ENCODE data around the gene ANKRD52.
A peak's percentile ranks its signal among the peaks of the same experiment; 100 is the strongest.
"Not testable (repeated sequence)": the region's sequence is repeated elsewhere in the genome, so short reads cannot be mapped to it uniquely, and the experiment has no call there.

The ANKRD52 gene

DNA sequence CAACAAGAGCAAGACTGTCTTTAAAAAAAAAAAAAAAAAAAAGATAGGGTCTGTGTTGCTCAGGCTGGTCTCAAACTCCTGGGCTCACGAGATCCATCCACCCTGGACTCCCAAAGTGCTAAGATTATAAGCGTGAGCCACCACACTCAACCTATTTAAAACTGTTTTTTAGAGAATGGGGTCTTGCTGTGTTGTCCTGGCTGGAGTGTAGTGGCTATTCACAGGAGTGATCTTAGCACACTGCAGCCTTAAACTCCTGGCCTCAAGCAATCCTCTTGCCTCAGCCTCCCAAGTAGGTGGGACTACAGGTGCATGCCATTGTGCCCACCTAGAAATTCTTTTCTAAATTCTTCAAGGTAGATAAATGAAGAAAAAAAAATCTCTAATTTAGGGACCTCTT, 16.1 kb upstream of the ANKRD52 start:
- no peak for DNase-seq (ENCODE audit: low read depth in 1 of 2, low spot score in 1 of 2)

DNA sequence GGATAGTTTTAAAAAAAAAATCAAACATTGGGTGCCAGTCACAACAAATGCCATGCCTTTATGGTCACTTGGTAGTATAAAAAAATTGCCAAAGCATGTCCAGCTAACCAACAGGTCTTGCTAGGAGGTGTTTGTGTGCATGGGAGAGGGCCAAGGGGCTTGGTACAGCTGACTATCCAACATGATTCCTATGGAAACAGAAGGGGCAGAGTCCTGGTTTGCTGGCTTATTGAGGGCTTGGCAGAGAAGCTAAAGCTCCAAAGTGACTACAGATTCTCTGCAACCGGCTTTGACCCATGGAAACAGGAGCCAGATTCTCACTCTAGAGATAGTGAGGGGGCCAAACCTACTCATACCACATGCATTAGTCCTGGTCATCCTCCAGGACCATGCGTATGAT, 14.3 kb upstream of the ANKRD52 start:
- not testable (repeated sequence) for DNase-seq (ENCODE audit: low read depth in 1 of 2, low spot score in 1 of 2)

DNA sequence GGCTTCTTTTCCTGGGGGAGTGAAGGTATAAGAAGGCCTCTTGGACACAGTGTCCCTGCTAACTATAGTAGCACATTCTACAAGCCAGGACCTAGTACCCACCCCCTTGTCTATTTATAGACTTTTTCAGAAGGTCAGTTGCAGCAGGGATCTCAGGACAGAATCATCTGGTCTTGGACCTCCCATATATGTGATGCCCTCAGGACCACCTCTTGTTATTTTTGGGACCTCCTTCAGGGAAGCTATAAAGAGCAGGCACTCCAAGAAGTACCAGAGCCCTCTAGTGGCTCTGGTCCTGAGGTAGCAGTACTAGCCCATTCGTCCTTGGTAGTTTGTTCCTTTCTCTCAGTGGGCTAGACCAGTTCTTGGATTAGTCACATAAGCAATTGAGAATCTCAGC, 12.8 kb upstream of the ANKRD52 start:
- no peak for DNase-seq (ENCODE audit: low read depth in 1 of 2, low spot score in 1 of 2)

DNA sequence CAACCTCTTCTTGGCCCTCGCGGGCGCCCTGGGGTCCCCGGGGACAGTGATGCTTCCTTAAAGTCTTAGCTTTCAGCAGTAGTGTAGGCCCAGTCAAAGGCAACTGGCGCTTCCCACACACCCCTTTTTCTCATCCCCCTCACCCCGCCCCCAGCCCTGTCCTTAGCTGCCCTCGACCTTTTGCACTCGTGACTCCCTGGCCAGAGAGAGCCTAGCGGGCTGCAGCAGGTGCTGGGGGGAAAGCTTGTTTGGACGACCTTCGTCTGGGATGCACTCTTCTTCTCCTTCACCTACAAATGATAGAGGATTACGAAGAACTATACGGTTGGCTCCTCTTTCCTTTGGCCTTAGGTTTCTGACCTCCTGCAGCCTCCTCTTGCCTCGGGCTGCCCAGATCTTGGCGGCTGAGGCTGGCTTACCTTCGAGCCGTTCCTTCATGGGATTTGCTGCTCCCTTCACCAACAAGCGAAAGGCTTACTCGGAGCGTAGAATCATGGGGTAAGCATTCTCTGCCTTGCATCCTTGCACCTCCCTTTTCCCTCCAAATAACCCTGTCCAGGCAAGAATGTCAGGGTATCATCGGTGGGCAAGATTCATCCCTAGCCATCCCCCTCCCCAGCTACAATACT, 9.4 kb upstream of the ANKRD52 start:
- no peak for DNase-seq (ENCODE audit: low read depth in 1 of 2, low spot score in 1 of 2)

DNA sequence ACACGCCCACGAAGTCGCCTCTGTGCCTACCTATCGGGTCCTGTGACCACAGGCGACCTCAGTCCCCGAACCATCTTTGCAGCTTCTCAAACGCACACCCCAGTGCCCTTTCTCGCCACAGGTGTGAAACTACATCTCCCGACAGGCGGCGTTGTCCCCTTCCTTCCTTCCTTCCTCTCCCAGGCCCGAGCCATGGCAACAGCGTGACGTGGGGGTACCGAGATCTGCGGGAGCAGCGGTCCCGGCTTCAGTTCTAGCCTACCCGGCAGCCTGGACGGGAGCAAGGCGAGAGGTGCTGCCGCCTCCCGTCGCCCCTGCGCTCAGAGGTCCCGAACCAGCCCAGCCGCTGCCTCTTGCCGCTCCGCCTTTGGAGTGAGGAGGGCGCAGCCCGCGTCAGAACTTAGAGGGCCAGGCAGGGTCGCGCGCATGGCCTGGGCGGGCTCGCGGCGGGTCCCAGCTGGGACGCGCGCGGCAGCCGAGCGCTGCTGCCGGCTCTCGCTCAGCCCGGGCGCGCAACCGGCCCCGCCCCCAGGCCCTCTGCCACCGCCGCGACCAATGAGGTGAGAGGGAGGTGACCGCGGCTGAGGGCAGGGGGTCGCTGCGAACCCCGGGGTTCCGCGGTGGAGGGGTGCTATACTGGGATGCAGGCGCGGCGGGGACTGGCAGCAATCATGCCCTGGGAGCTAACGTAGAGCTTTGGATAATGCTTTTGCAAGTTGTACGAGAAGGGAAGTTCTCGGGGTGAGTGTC, 8.7 kb upstream of the ANKRD52 start, which contains the start of gene COQ10A:
TSS of gene COQ10A (plus strand) at position 250 of the 750 bp plus-strand sequence. CDS start at position 427, 177 bp downstream.
- peak; percentile 66 to 84 for DNase-seq (ENCODE audit: low read depth in 1 of 2, low spot score in 1 of 2)

DNA sequence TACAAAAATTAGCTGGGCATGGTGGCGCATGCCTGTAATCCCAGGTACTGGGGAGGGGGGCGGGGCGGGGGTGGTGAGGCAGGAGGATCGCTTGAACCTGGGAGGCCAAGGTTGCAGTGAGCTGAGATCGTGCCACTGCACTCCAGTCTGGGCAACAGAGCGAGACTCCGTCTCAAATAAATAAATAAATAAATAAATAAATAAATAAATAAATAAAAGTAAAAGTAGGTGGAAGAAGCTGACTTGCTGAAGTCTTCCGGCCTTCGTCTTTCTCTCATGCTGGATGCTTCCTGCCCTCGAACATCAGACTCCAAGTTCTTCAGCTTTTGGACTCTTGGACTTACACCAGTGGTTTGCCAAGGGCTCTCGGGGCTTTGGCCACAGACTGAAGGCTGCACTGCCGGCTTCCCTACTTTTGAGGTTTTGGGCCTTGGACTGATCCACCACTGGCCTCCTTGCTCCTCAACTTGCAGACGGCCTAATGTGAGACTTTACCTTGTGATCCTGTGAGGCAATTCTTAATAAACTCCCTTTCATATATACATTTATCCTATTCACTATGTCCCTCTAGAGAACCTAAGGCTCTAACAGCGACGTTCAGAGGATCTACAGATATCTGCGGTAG, 8.0 kb upstream of the ANKRD52 start:
- DNase-seq (ENCODE audit: low read depth in 1 of 2, low spot score in 1 of 2) = not testable (repeated sequence)

DNA sequence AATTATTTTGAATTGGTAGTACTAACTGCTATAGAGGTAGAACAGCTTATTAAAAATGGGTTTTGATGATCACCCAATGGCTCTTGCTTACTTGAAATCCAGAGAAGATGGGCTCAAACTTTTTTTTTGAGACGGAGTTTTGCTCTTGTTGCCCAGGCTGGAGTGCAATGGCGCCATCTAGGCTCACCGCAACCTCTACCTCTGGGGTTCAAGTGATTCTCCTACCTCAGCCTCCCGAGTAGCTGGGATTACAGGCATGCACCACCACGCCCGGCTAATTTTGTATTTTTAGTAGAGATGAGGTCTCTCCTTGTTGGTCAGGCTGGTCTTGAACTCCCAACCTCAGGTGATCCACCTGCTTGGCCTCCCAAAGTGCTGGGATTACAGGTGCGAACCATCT, 4.8 kb upstream of the ANKRD52 start:
- not testable (repeated sequence) for DNase-seq (ENCODE audit: low read depth in 1 of 2, low spot score in 1 of 2)

DNA sequence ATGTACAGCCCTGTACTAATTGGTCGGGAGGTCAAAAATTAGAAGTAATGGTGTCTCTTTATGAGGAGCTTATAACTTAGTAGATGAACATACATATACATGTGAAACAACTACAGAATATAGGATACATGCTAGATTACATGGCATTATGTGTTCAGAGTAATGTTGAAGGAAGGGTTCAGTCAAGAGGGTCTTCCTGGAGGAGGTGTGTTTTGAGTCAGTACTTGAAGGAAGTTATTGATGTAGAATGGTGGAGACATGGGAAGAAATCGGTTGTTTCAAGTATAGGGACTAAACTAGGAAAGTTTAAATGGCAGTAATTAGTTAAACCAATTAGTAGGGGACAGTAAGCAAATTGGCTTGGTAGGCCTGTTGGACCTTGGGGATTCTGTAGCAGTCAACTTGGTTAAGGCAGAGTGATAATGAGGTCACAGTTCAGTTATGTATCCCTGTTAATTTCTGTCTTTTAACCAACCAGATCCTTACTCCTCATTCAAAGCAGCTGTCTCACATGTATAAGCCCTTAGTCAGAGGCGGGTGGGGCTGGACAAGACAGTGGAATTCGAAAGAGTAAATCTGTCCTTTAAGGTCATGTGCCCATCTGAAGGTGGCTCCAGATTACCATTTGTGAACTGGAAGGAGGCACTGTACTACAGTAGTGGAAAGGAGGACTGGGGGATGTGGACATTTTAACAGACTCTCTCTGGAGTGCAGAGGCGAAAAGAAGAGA, 3.5 kb upstream of the ANKRD52 start:
- DNase-seq (ENCODE audit: low read depth in 1 of 2, low spot score in 1 of 2) = no peak

DNA sequence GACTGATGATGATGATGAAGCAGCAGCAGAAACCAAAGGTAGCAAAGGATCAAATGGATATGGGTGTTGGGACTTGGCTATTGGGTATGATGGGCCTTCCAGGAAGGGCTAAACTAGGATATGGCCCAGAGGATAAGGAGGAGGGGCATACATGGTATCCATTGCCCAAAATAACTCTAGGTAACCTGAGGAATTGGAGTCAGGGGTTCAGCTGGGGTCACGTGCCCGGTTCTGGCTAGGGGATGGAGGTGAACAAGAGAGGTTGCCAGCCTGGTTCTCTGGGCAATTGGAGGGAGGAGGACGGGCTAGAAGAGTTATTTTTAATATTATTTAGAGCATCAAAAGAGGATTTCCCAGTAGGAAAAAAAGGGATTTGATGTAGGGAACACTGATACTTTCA, 2.7 kb upstream of the ANKRD52 start:
- no peak for DNase-seq (ENCODE audit: low read depth in 1 of 2, low spot score in 1 of 2)

DNA sequence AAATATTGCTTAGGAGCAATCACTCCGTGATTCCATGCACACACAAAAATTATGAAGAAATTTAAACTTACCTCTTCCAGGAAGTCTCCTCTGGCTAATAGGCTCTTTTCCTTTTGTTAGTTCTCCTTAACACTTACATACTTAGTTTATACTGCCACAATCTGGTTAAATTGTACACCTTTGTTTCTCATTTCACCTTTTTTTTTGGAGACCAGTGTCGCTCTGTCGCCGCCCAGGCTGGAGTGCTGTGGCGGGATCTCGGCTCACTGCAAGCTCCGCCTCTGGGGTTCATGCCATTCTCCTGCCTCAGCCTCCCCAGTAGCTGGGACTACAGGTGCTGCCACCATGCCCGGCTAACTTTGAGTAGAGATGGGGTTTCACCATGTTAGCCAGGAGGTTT, 2.2 kb upstream of the ANKRD52 start:
- DNase-seq (ENCODE audit: low read depth in 1 of 2, low spot score in 1 of 2) = no peak

DNA sequence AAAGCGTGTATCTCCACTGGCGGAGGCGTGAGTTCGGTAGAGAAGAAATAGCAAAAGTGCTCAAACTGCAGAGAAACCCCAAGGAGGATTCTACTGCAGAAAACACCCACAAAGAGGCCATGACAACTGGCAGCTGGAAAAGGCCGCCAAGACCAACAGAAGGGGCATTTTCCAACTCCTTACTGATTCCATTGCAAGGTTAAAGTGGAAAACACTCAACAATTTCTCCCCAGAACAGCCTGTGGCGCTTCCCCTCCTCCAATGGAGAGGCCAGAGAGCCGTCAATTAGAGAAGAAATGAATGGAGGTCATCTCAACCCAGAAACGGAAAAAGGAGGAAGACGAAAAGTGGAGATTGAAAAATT, 618 bp upstream of the ANKRD52 start:
- no peak for DNase-seq (ENCODE audit: low read depth in 1 of 2, low spot score in 1 of 2)

DNA sequence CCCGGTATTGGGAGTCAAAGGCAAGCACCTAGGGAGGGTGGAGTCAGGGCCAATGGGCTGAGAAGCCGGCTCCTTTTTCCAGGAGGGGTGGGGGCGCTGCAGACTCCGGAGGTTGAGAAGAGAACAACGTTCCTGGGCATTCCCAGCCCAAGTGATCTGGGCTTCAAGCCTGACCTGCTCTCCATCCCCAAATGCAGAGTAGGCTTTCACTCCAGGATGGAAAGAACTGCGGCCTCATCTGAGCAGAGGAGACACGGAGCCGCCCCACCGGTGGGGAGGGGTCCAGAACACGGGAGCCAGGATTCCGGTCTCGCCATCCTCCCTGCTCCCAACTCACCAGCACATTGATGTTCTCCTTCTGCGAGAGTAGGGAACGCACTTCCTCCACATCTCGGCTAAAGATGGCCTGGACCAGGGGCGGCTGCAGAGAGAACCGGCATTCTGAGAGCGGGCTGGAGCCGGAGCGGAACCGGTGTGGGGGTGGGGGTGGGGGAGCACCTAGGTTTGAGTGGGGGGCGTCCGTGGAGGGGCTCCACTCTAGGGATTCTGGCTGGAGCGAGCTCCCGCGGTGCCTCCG, 605 bp downstream of the ANKRD52 start:
- no peak for DNase-seq (ENCODE audit: low read depth in 1 of 2, low spot score in 1 of 2)

DNA sequence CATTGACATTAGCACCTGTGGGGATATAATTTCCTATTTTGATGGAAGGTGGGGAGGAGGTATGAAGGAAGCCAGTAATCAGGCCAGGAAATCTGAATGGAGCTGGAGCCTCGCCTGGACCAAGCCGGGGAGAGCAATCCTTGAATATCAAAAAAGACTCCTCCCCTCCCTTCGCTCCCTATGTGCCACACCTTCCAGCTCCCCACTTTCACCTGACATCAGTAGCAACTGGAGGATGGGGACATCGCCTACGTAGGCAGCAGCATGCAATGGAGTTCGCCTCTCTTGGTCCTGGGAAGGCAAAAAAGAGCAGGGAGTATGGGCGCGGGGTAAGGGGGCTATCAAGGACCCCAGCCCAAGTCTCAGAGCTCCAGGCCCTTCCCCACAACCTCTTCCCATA, 1.1 kb downstream of the ANKRD52 start:
- no peak for DNase-seq (ENCODE audit: low read depth in 1 of 2, low spot score in 1 of 2)

DNA sequence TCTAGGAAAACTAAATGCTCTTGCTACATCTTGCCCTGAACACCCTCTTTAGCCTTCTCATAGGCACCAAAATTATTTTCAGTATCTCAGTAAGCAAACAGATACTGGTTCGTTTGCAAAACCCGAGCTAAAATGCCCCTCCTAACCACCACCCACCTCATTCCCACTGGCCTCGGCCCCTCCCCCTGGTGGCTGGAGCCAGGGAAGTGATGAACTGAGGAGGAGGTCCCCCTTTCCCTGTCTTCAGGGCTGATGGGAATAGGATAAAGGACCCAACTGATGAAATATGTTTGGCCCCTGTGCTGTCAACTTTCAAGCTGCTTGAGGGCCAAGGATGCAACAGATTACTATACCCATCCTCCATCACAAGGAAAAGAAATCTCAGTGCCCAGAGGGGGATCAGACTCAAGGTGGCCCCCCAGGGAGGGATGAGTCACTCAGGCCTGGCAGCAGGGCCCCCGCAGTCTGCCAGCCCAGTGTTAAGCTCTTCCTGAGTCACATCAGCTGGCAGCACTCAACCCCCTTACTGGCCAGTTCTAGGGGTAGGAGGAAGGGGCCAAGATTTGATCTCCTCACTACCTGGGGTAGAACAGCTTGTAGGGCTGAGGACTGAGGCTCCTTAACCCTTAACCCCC, 1.7 kb downstream of the ANKRD52 start:
- no peak for DNase-seq (ENCODE audit: low read depth in 1 of 2, low spot score in 1 of 2)

DNA sequence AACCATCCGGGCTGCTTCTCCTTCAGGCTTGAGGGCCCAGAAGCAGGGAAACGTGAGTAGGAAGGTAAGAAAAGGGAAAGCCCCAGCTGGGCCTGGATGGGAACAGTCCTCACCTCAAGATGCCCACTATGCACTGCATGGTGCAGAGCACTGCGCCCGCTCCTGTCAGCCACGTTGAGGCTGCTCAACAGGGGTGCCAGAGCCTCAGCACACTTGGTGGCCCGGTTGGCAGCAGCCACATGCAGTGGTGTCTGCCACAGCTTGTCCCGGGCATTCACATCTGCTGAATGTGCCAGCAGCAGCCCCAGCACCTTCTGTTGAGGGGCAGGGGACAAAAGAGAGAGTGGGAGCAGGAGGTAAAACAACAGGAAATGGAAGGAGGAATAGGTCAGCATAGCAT, 2.5 kb downstream of the ANKRD52 start:
- no peak for DNase-seq (ENCODE audit: low read depth in 1 of 2, low spot score in 1 of 2)

DNA sequence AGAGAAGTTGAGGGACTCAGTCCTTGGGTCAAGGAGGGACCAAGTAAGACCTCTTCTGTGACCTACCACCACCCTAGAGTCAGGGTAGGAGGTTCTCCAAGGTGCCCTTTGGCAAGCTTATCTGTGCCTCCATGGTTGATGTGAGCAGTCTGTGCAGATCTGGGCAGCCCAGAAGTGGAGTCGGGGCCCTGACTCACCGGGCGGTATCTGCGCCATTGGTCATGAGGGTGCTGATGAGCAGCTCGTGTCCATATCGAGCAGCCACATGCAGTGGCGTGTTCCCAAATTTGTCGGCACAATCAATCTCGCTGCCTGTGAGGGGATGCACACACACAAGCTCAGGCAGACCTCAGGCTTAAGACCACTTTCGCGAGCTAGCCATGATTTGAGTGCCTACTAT, 5.1 kb downstream of the ANKRD52 start:
- no peak for DNase-seq (ENCODE audit: low read depth in 1 of 2, low spot score in 1 of 2)

DNA sequence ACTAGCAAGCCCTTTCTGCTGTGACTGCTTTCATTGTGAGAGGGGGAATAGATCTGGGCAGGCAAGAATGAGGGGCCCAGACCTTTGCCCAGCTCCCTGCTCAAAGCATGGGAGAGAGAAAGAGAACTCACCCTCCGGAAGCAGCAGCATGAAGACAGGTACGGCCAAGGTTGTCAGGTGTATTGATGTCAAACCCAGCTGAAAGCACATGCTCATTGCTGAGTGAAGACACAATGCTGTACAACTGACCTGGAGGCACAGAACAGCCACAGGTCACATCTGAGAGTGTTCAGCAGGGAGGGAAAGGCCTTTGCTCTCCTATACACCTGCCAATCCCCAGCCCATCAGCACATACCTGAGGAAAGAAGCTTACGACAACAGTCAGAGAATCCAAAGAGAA, 5.5 kb downstream of the ANKRD52 start:
- no peak for DNase-seq (ENCODE audit: low read depth in 1 of 2, low spot score in 1 of 2)

DNA sequence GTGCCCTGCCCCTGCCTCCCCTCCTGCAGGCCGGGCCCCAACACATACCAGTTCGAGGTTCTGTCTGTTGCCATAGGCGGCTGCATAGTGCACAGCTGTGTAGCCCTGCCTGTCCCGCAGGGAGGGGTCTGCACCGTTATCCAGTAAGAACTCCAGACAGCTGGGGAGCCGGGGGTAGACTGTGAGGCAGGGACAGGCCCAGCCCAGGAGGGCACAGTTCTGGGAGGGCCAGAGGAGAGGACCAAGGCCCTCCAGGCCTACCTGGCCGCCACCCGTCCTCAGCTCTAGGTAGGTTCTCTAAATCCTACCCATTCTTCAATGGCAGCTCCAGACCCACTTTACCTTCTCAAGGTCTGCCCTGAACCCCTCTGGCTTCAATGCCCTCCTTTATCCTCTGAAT, 9.5 kb downstream of the ANKRD52 start:
- no peak for DNase-seq (ENCODE audit: low read depth in 1 of 2, low spot score in 1 of 2)

DNA sequence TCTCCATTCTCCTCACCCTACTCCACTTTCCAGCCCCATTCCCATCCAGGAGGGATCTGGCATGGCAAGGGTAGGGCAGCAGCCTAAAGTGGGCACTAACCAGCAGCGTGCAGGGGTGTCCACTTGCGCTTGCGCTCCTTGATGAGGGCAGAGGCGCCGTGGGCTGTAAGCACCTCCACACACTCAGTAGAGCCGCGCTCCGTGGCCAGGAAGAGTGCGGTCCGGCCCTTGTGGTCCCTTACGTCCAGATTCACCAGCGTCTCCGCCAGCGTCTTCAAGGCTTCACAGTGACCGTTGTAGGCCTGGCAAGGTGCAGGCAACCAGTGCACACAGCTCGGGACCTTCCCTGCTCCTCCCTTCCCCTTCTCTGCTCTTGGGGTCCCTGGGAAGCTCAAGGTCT, 10.3 kb downstream of the ANKRD52 start:
- DNase-seq (ENCODE audit: low read depth in 1 of 2, low spot score in 1 of 2) = no peak

DNA sequence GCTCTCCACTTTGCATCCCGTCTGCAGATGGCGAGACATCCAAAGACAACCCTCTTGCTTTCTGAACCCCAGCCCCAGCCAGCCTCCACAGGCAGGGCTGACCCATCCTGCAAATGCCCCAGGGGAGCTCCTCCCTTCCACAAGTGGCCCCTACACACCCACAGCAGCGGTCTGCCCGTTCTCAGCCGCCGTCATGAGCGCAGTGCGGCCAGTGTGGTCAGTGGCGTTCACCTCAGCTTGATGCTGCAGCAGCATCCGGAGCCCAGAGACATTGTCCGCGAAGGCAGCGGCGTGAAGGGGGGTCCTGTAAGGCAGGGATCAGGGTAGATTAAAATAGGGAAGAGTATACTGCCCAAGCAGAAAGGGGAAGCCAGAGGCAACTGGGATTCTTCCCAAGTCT, 13.7 kb downstream of the ANKRD52 start:
- no peak for DNase-seq (ENCODE audit: low read depth in 1 of 2, low spot score in 1 of 2)

DNA sequence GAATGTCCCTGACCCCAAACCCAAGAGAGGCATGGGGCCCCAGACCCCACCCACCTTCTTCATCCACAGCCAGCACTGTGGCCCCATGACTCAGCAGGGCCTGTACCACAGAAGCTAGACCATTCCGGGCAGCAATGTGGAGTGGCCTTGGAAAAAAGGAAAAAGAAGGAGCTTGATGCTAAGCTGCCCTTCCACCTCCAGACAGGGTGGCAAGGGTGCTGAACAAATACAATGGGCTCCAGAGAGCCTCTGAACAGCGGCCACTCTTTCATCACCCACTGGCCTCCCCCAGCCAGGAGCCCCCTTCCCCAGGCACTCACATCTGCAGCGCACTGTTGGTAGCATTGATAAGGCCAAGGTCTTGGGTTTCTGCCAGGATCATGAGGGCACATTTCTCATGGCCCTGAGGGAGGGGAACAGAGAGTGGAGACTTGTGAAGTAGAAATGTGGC, 14.4 kb downstream of the ANKRD52 start:
- no peak for DNase-seq (ENCODE audit: low read depth in 1 of 2, low spot score in 1 of 2)

All from activated CD4-positive, alpha-beta T cell treated with anti-CD3 and anti-CD28 coated beads, Interleukin-2, amount 50 U/mL, for 24 hours (primary cell).